ENCODE data around the gene IKZF3.
A peak's percentile ranks its signal among the peaks of the same experiment; 100 is the strongest.

IKZF3 gene

GRCh38 chr17:39730095-39730921, 133.8 kb downstream of the IKZF3 start, which contains the start of gene MIEN1:
MIEN1 (minus strand) TSS chr17:39730532; CDS start chr17:39730495, 37 bp downstream.
- Histone ChIP-seq H2AFZ (ENCODE audit: low read length) (peak within 1 kb of the TSS; percentile 91), H4K20me1 (ENCODE audit: insufficient read depth, low read length, poor library complexity, severe bottlenecking) (no peaks in the 10 kb centered on the region), H3K4me3 (ENCODE audit: low read length, poor library complexity, severe bottlenecking) (peak within 1 kb of the TSS; percentile 91), H3K9me3 (ENCODE audit: insufficient read depth, low read depth, low read length) (no peaks in the 10 kb centered on the region), H3K79me2 (ENCODE audit: insufficient read depth, low read length) (peaks cover 9% of the 10 kb centered on the region), H3K4me2 (ENCODE audit: low read depth, low read length, poor library complexity, severe bottlenecking) (peak within 1 kb of the TSS; percentile 97), H3K27me3 (ENCODE audit: insufficient read depth, low read length, poor library complexity, severe bottlenecking) (no peaks in the 10 kb centered on the region), H3K9ac (ENCODE audit: low read depth, low read length, poor library complexity, severe bottlenecking) (peak within 1 kb of the TSS; percentile 81), H3F3A (ENCODE audit: low read depth) (no peaks in the 10 kb centered on the region), H3K9me2 (replicated peaks; ENCODE audit: low read depth, low read length) (no peaks in the 10 kb centered on the region), H3K4me1 (ENCODE audit: insufficient read depth, low read length, poor library complexity, severe bottlenecking) (peaks cover 10% of the 10 kb centered on the region), H3K36me3 (ENCODE audit: insufficient read depth, low read length) (no peaks in the 10 kb centered on the region)
- TF ChIP-seq EZH2phosphoT487 (IDR thresholded peaks at IDR 0.05; ENCODE audit: borderline replicate concordance) (no peak), CTCF (conservative IDR thresholded peaks at IDR 0.05; ENCODE audit: low read length) (peak; percentile 71)

GRCh38 chr17:39729280-39729851, 134.7 kb downstream of the IKZF3 start:
- Histone ChIP-seq H3K79me2 (ENCODE audit: insufficient read depth, low read length) (peaks cover 9% of the 10 kb centered on the region), H3K9ac (ENCODE audit: low read depth, low read length, poor library complexity, severe bottlenecking) (peak overlapping the region; percentile 81), H3K36me3 (ENCODE audit: insufficient read depth, low read length) (no peaks in the 10 kb centered on the region), H2AFZ (ENCODE audit: low read length) (no peak overlapping the region), H3K9me2 (replicated peaks; ENCODE audit: low read depth, low read length) (no peaks in the 10 kb centered on the region), H3K4me3 (ENCODE audit: low read length, poor library complexity, severe bottlenecking) (peak overlapping the region; percentile 91), H3F3A (ENCODE audit: low read depth) (no peaks in the 10 kb centered on the region), H4K20me1 (ENCODE audit: insufficient read depth, low read length, poor library complexity, severe bottlenecking) (no peaks in the 10 kb centered on the region), H3K27me3 (ENCODE audit: insufficient read depth, low read length, poor library complexity, severe bottlenecking) (no peaks in the 10 kb centered on the region), H3K9me3 (ENCODE audit: insufficient read depth, low read depth, low read length) (no peaks in the 10 kb centered on the region), H3K4me1 (ENCODE audit: insufficient read depth, low read length, poor library complexity, severe bottlenecking) (peaks cover 10% of the 10 kb centered on the region), H3K4me2 (ENCODE audit: low read depth, low read length, poor library complexity, severe bottlenecking) (peak overlapping the region; percentile 97)
- TF ChIP-seq CTCF (conservative IDR thresholded peaks at IDR 0.05; ENCODE audit: low read length) (no peak), EZH2phosphoT487 (IDR thresholded peaks at IDR 0.05; ENCODE audit: borderline replicate concordance) (no peak)

GRCh38 chr17:39727556-39727955, 136.6 kb downstream of the IKZF3 start:
- H3K36me3 ChIP-seq (ENCODE audit: insufficient read depth, low read length) = no peaks in the 10 kb centered on the region

More at GRCh38 chr17:39727556-39727955, 136.6 kb downstream of the IKZF3 start:
- Histone ChIP-seq H3K9ac (ENCODE audit: low read depth, low read length, poor library complexity, severe bottlenecking) (no peak overlapping the region), H3K9me2 (replicated peaks; ENCODE audit: low read depth, low read length) (no peaks in the 10 kb centered on the region), H3F3A (ENCODE audit: low read depth) (no peaks in the 10 kb centered on the region), H4K20me1 (ENCODE audit: insufficient read depth, low read length, poor library complexity, severe bottlenecking) (no peaks in the 10 kb centered on the region), H3K27me3 (ENCODE audit: insufficient read depth, low read length, poor library complexity, severe bottlenecking) (no peaks in the 10 kb centered on the region), H3K79me2 (ENCODE audit: insufficient read depth, low read length) (peaks cover 9% of the 10 kb centered on the region), H3K4me1 (ENCODE audit: insufficient read depth, low read length, poor library complexity, severe bottlenecking) (peaks cover 10% of the 10 kb centered on the region), H2AFZ (ENCODE audit: low read length) (no peak overlapping the region), H3K4me2 (ENCODE audit: low read depth, low read length, poor library complexity, severe bottlenecking) (no peak overlapping the region), H3K9me3 (ENCODE audit: insufficient read depth, low read depth, low read length) (no peaks in the 10 kb centered on the region), H3K4me3 (ENCODE audit: low read length, poor library complexity, severe bottlenecking) (no peak overlapping the region)
- TF ChIP-seq CTCF (conservative IDR thresholded peaks at IDR 0.05; ENCODE audit: low read length) = no peak

All from Loucy (cell line).